ENCODE measurements around the gene IRF7. TPM values are rescaled to one million over a fixed set of nuclear protein-coding genes. Genes with fewer than 3 reads are reported as not detected.

The IRF7 gene
- total and polyA plus RNA-seq, 2 of the 4 experiments (the other 2 are of a cell fraction) = 1.6 to 4.5 TPM

GRCh38 chr11:611001-611996, 4.5 kb downstream of the IRF7 start:
- ChIA-PET CTCF (no interaction called here), POLR2A (ENCODE audit: unreplicated experiment) (no interaction called here)
- BruUV-seq (replicated peaks) = no TSS peak
- Histone ChIP-seq H2AK5ac (ENCODE audit: low read depth, low read length) (no peak overlapping the region), H3K4me2 (ENCODE audit: low read depth, low read length) (no peak overlapping the region), H3K18ac (ENCODE audit: low read depth, low read length) (no peak overlapping the region), H2BK5ac (ENCODE audit: low read depth, low read length, poor library complexity, severe bottlenecking) (no peak overlapping the region), H2AFZ (replicated peaks; ENCODE audit: low read length, poor library complexity) (no peak overlapping the region), H3K9me3 (ENCODE audit: control insufficient read depth, insufficient read depth, low read length) (no peaks in the 10 kb centered on the region), H4K8ac (ENCODE audit: low read depth in 2 of 2, low read length in 2 of 2) (no peak overlapping the region), H3K36me3 (ENCODE audit: control insufficient read depth, insufficient read depth, low read length) (peaks cover 70% of the 10 kb centered on the region), H4K91ac (ENCODE audit: insufficient read depth, low read depth, low read length) (no peak overlapping the region), H3K14ac (replicated peaks; ENCODE audit: low read depth, low read length) (no peak overlapping the region), H3K23ac (ENCODE audit: low read depth, low read length) (no peak overlapping the region), H3K9ac (ENCODE audit: low read depth, low read length) (no peak overlapping the region), H4K20me1 (ENCODE audit: insufficient read depth, low read length) (peaks cover 39% of the 10 kb centered on the region), H4K5ac (ENCODE audit: low read depth, low read length) (no peak overlapping the region), H3K56ac (ENCODE audit: extremely low read depth, insufficient read depth, low read length) (no peak overlapping the region), H2BK120ac (ENCODE audit: low read depth, low read length) (no peak overlapping the region), H2AK9ac (replicated peaks; ENCODE audit: low read depth, low read length, poor library complexity) (peak overlapping the region; percentile 50), H3K79me1 (ENCODE audit: low read depth in 1 of 2, low read length in 2 of 2) (peaks cover 0 to 23% of the 10 kb centered on the region in 2 experiments; a peak in 3 of 4 replicates), H3K27ac (ENCODE audit: insufficient read depth, low read length) (no peak overlapping the region), H2BK15ac (ENCODE audit: low read depth, low read length) (no peak overlapping the region), H3K27me3 (ENCODE audit: control insufficient read depth, insufficient read depth, low read length) (no peaks in the 10 kb centered on the region), H3K4me3 (ENCODE audit: insufficient read depth, low read depth, low read length) (no peak overlapping the region), H3K4ac (ENCODE audit: low read depth, low read length) (no peak overlapping the region), H3K9me1 (ENCODE audit: insufficient read depth, low read length) (no peaks in the 10 kb centered on the region), H2BK20ac (ENCODE audit: low read depth, low read length) (no peak overlapping the region), H3K4me1 (ENCODE audit: control insufficient read depth, insufficient read depth, low read length) (peaks cover 4% of the 10 kb centered on the region; the same call in 1 of the 2 replicates)
- dilution Hi-C loops (cut with HindIII; ENCODE audit: low sequenced_read_pairs, unreplicated experiment) (no loop called here), intact Hi-C loops (cut with micrococcal nuclease) (no loop called here), in situ Hi-C loops (cut with MboI; ENCODE audit: low sequenced_read_pairs) (no loop called here)
- TF ChIP-seq MXI1 (IDR thresholded peaks at IDR 0.05; ENCODE audit: borderline replicate concordance, low read depth, low read length) (no peak), FOS (IDR thresholded peaks at IDR 0.05; ENCODE audit: low read depth, low read length) (no peak), SMC3 (IDR thresholded peaks at IDR 0.05; ENCODE audit: low read depth, low read length) (no peak), RFX5 (IDR thresholded peaks at IDR 0.05; ENCODE audit: low read depth, low read length) (no peak), RAD21 (IDR thresholded peaks at IDR 0.05; ENCODE audit: low read length) (no peak), POLR2A (IDR thresholded peaks at IDR 0.05; ENCODE audit: low read depth, low read length) (no peak), CTCF (conservative IDR thresholded peaks at IDR 0.05; ENCODE audit: low read depth, low read length) (no peak)
- WGBS, 2 experiments (ENCODE audit: extremely low coverage in 2 of 2, insufficient read length in 1 of 2) = 89% methylated on average over 14 of the region's 49 CpGs; no CpG with 5 or more reads in 1 of the 2 experiments
- no peak for DNase-seq
- ATAC-seq (ENCODE audit: low read depth) = no peak
